GM12878 (cell line): ENCODE measurements around the gene MEAK7.

ENCODE experiments used
- CTCF ChIP-seq, 3 experiments: IDR thresholded peaks in 2 of 3; conservative IDR thresholded peaks in 1 of 3; 2 replicates each; pipeline ENCODE4 v1.5.1; 2011; ENCODE audit warnings: low read depth in 3 of 3, low read length in 3 of 3, mild to moderate bottlenecking in 3 of 3, control low read depth in 2 of 3, moderate library complexity in 2 of 3, inconsistent platforms in 1 of 3, mixed read lengths in 1 of 3; ENCODE audit not compliant: control insufficient read depth in 2 of 3, insufficient read depth in 1 of 3; ENCODE audit errors: extremely low read depth in 1 of 3
- FOS ChIP-seq: IDR thresholded peaks from 3 replicates; pipeline ENCODE4 v1.6.1; 2011; ENCODE audit warnings: borderline replicate concordance; ENCODE audit not compliant: insufficient read length; ENCODE audit errors: extremely low read depth
- POLR2A ChIP-seq: IDR thresholded peaks from 2 replicates; pipeline ENCODE4 v1.6.1; 2011; ENCODE audit warnings: low read depth, mild to moderate bottlenecking, low read length
- SIN3A ChIP-seq: IDR thresholded peaks from 2 replicates; pipeline ENCODE4 v1.6.1; 2012; ENCODE audit warnings: low read depth, low read length, improper control_type of control experiment

- no peak for TF ChIP-seq CTCF (IDR thresholded peaks at IDR 0.05 in 2 of 3, conservative IDR thresholded peaks at IDR 0.05 in 1 of 3; ENCODE audit: control insufficient read depth in 2 of 3, extremely low read depth in 1 of 3, insufficient read depth in 1 of 3, low read depth in 3 of 3, low read length in 3 of 3)
- TF ChIP-seq POLR2A: no peak
- no peak for TF ChIP-seq SIN3A
- no peak for TF ChIP-seq FOS
These were observed 14.4 kb upstream of the MEAK7 start for GRCh38 chr16:84518804-84519341.
